HFFc6 (cell line): Measurements from ENCODE around the gene YPEL4. TPM values are rescaled to one million over a fixed set of nuclear protein-coding genes. Genes with fewer than 3 reads are reported as not detected.

ENCODE experiments used
- DNase-seq: peaks from one replicate; pipeline ENCODE4 v3.0.0-alpha.2; 2018
- H3K27ac Mint-ChIP-seq: 2 replicates; pipeline ENCODE4 v1.8.0; 2020; ENCODE audit warnings: mild to moderate bottlenecking, mixed read lengths
- H3K27me3 Mint-ChIP-seq: 2 replicates; pipeline ENCODE4 v1.8.0; 2021; ENCODE audit warnings: mild to moderate bottlenecking, moderate library complexity, mixed read lengths; ENCODE audit not compliant: insufficient read depth
- H3K36me3 Mint-ChIP-seq: 2 replicates; pipeline ENCODE4 v1.8.0; 2021; ENCODE audit warnings: low read depth, mixed read lengths
- H3K4me1 Mint-ChIP-seq: 2 replicates; pipeline ENCODE4 v1.8.0; 2020; ENCODE audit warnings: low read depth, mixed read lengths
- H3K4me3 Mint-ChIP-seq: 2 replicates; pipeline ENCODE4 v1.8.0; 2020; ENCODE audit warnings: mild to moderate bottlenecking, moderate library complexity, mixed read lengths
- H3K9me3 Mint-ChIP-seq: 2 replicates; pipeline ENCODE4 v1.8.0; 2020; ENCODE audit warnings: mild to moderate bottlenecking, mixed read lengths
- total RNA-seq, 6 experiments: library from RNA; stranded (reverse); fragmentation: NEBNext Ultra II Directional; extraction: Animal tissue kit (Norgen Biotek cat#: 25700); gene quantifications; 2 replicates in 1 of 6; 3 replicates in 5 of 6; pipeline ENCODE4 v1.2.3, GENCODE V29; 2021
- TF ChIP-seq, protein P1 (sequence below): fragments of 200-600 bp; sonication (generic); IDR thresholded peaks from 2 replicates; pipeline ENCODE4 v1.5.0; 2021; ENCODE audit warnings: antibody characterized with exemption, mild to moderate bottlenecking

The YPEL4 gene
- total RNA-seq, 6 experiments from 2014 or later = 0.14 to 0.48 (median 0.28) TPM; not detected in 1

DNA sequence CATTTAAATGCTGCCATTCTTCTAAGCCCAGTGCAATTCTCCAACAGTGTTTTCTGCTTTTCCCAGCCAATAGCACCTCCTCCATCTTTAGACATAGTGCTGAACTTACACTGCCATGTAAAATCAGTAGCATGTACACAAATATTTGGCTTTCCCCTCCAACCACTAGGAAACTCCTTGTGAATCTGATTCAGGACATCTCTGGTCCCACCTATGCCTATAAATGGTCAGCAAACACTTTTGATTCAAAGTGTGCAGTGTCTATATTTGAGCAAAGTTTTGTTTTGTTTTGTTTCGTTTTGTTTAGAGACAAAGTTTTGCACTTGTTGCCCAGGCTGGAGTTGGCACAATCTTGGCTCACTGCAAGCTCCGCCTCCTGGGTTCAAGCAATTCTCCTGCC, 24.8 kb downstream of the YPEL4 start:
- H3K27ac Mint-ChIP-seq = no peak overlapping the region
- DNase-seq = no peak
- H3K36me3 Mint-ChIP-seq = no peaks in the 10 kb centered on the region
- peaks cover 9% of the 10 kb centered on the region for H3K27me3 Mint-ChIP-seq
- TF ChIP-seq, protein P1, sequence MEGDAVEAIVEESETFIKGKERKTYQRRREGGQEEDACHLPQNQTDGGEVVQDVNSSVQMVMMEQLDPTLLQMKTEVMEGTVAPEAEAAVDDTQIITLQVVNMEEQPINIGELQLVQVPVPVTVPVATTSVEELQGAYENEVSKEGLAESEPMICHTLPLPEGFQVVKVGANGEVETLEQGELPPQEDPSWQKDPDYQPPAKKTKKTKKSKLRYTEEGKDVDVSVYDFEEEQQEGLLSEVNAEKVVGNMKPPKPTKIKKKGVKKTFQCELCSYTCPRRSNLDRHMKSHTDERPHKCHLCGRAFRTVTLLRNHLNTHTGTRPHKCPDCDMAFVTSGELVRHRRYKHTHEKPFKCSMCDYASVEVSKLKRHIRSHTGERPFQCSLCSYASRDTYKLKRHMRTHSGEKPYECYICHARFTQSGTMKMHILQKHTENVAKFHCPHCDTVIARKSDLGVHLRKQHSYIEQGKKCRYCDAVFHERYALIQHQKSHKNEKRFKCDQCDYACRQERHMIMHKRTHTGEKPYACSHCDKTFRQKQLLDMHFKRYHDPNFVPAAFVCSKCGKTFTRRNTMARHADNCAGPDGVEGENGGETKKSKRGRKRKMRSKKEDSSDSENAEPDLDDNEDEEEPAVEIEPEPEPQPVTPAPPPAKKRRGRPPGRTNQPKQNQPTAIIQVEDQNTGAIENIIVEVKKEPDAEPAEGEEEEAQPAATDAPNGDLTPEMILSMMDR = no peak
- no peaks in the 10 kb centered on the region for H3K4me1 Mint-ChIP-seq
- no peak overlapping the region for H3K4me3 Mint-ChIP-seq
- no peaks in the 10 kb centered on the region for H3K9me3 Mint-ChIP-seq

DNA sequence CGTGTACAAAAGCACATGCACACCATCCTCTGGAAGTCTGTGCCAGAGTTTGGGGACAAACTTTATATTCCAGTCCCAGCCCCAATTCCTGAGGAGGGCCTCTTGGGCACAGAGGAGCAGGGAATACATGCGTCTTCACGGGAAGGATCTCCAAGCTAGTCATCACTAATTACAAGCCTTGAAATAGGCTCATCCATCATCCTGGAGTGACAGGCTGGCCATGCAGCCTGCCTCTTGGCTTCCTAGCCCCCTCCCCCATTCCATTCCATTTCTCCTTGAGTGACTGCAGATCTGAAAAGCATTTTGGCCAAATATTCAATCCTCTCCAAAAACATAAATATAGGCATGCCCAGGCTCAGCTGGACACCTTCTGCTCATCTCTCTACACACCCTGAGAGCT, 27.4 kb downstream of the YPEL4 start:
- Mint-ChIP-seq H3K27ac (no peak overlapping the region; the same call in 1 of the 2 replicates), H3K4me3 (no peak overlapping the region; the same call in 1 of the 2 replicates), H3K4me1 (no peaks in the 10 kb centered on the region), H3K27me3 (peaks cover 10% of the 10 kb centered on the region), H3K9me3 (peaks cover 5% of the 10 kb centered on the region; the same call in 1 of the 2 replicates), H3K36me3 (no peaks in the 10 kb centered on the region)
- DNase-seq = no peak
- TF ChIP-seq, protein P1 = no peak

DNA sequence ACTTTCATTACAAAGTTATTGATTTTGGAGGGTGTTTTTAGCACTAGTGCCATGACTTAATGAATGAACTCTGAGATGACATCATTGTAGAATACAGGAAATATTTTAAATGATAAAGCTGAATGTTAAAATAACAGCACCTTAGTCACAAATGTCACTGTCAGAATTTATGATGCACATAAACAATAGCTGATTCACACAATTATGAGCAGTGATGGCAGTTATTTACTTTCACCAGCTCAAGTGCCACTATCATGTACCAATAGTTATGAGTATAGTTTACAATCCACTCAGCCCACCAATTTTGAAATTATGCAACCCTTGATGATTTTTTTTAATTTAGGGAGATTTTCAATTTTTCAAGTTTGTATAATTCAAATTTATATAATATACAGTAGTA, 29.2 kb downstream of the YPEL4 start:
- Mint-ChIP-seq H3K27ac (no peak overlapping the region), H3K9me3 (peaks cover 5% of the 10 kb centered on the region; the same call in 1 of the 2 replicates), H3K27me3 (peaks cover 21% of the 10 kb centered on the region), H3K4me1 (no peaks in the 10 kb centered on the region), H3K36me3 (no peaks in the 10 kb centered on the region), H3K4me3 (no peak overlapping the region)
- TF ChIP-seq, protein P1 = no peak
- no peak for DNase-seq

DNA sequence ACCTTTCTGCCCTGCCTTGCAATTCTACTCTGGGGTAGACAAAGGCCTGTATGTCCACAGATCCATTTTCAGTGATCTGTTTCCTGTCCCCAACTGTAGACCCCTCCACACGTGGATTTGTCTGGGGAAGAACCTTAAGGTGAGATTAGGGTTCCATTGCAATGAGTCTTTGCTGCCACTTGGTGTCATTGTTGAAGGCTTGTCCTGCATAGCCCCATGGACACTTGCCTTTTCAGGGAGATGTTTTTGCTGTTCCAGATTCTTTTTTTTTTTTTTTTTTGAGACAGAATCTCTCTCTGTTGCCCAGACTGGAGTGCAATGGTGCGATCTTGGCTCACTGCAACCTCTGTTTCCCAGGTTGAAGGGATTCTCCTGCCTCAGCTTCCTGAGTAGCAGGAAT, 30.4 kb downstream of the YPEL4 start:
- H3K27me3 Mint-ChIP-seq = peaks cover 25% of the 10 kb centered on the region
- TF ChIP-seq, protein P1 = no peak
- H3K4me3 Mint-ChIP-seq = no peak overlapping the region
- no peak overlapping the region for H3K27ac Mint-ChIP-seq
- no peaks in the 10 kb centered on the region for H3K4me1 Mint-ChIP-seq
- H3K36me3 Mint-ChIP-seq = no peaks in the 10 kb centered on the region
- peaks cover 5% of the 10 kb centered on the region; the same call in 1 of the 2 replicates for H3K9me3 Mint-ChIP-seq
- no peak for DNase-seq

DNA sequence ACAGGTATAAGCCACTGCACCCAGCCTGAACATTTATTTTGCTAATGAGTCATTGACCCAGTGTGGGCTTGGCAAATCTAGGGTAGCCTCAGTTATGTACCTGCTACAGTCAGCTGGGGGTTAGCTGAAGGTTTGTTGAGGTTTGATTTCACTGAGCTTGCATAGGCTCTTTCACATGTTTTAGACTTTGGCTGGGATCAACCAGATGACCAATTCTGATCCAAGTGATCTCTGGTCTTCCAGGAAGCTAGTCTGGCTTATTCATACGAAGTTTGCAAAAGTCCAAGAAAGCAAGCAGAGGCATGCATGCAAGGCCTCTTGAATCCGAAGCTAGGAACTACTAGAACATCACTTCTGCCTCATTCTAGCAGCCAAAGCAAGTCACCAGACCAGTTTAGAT, 31.3 kb downstream of the YPEL4 start:
- Mint-ChIP-seq H3K9me3 (peaks cover 5% of the 10 kb centered on the region; the same call in 1 of the 2 replicates), H3K4me3 (no peak overlapping the region), H3K27me3 (peaks cover 25% of the 10 kb centered on the region), H3K4me1 (no peaks in the 10 kb centered on the region), H3K27ac (no peak overlapping the region), H3K36me3 (no peaks in the 10 kb centered on the region)
- TF ChIP-seq, protein P1 = no peak
- no peak for DNase-seq

DNA sequence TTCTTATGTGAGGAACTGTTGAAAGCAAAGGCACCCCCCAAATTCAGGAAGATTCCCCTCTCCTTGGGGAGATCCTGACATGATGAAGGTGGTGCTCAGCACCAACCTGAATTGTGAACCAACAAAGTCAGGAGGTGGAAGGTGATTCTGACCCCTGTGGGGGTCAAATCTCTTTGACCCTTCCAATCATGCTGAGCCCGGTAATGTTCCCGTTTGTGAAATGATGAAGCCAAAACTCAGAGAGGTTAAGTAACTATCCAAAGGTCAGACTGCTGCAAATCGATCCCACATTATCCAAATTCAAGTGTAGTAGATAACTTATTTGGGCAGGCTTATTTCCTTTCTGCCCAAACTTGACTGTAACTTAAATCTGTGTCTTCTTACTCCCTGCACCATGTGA, 33.1 kb downstream of the YPEL4 start:
- Mint-ChIP-seq H3K4me1 (no peaks in the 10 kb centered on the region), H3K27ac (no peak overlapping the region), H3K9me3 (peaks cover 5% of the 10 kb centered on the region; the same call in 1 of the 2 replicates), H3K4me3 (no peak overlapping the region), H3K36me3 (no peaks in the 10 kb centered on the region), H3K27me3 (peaks cover 21% of the 10 kb centered on the region)
- TF ChIP-seq, protein P1 = no peak
- no peak for DNase-seq
